Endometrial microvascular endothelial cells (primary cell): ENCODE results near the gene PSMC3IP. TPM values are rescaled to one million over a fixed set of nuclear protein-coding genes. Genes with fewer than 3 reads are reported as not detected.
"Not testable (repeated sequence)": the region's sequence is repeated elsewhere in the genome, so short reads cannot be mapped to it uniquely, and the experiment has no call there.

Source experiments
- in situ Hi-C: cut with HindIII; loops from 2 replicates; pipeline ENCODE4 v1.10.0; 2017; ENCODE audit warnings: low sequenced_read_pairs, low pct_unique_long_range_greater_than_20kb; ENCODE audit errors: inconsistent ontology term
- total RNA-seq: library from RNA; depleted of rRNA; stranded (reverse); fragments of >200 nt; gene quantifications from one replicate; pipeline ENCODE4 v1.2.3, GENCODE V29; 2015; ENCODE audit errors: inconsistent ontology term

The PSMC3IP gene
- total RNA-seq, 1 donor from 2014 or later = 8.5 TPM

DNA sequence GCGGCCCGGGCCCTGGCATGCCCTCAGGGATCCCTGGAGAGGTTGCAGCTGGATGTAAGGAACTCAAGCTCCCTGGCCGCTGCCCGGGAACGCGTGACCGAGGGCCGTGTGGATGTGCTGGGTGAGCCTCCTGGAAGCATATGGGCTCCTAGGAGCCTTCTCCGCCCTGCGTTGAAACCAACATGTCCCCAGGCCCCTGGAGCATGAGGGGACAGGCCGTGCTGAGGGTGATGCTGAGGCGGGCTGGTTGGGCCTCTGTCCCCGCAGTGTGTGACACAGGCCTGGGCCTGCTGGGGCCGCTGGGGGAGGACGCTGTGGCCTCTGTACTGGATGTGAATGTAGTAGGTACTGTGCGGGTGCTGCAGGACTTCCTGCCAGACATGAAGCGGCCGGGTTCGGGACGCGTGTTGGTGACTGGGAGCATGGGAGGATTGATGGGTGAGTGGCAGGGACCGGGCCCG is 30.5 kb downstream of the PSMC3IP start:
- in situ Hi-C loops = no loop called here

DNA sequence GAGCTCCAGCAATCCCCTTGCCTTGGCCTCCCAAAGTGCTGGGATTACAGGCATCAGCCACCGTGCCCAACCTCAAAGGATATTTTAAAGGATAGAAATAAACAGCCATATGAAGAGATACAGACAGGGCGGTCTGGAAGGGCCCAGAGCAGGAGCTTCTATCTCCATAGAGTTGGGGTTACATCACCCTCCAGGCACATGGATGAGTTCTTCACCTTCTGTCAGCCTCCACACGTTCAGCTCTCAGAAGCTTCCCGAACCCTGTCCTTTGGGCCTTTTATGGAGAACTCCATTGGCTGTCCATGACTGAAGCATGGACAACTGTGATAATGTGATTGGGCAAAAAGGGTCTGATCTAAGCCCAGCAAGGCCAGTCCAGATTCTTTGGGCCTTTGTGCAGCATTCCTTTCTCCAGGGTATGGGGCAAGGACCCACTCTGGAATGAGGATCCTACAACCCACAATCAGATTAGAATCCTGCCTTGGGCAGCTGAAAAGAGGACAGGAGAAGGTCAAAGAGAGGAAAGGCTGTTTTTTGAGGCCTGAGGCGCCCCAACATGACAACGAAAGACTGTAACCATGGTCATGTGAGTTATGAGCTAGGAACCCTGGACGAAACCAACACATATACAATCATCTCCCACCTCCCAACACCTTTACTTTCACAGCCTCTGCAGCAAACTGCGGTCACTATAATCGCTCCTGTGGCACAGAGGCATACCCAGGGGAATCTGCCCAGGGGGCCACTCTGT is 31.6 kb downstream of the PSMC3IP start:
- in situ Hi-C loops = not testable (repeated sequence)

DNA sequence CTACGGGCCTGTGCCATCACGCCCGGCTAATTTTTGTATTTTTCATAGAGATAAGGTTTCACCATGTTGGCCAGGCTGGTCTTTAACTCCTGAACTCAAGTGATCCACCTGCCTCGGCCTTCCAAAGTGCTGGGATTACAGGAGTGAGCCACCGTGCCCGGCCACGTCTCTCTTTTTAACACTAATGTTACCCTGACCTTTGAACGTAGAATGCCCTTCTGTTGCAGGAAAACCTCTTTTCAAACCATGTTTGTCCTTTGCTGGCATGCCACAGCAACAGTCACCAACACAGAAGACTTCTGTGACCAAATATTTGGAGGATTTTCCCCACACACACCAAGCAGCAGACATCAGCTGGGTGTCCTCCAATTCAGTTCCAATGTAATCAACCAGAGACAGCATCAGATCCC is 32.6 kb downstream of the PSMC3IP start:
- in situ Hi-C loops = no loop called here

DNA sequence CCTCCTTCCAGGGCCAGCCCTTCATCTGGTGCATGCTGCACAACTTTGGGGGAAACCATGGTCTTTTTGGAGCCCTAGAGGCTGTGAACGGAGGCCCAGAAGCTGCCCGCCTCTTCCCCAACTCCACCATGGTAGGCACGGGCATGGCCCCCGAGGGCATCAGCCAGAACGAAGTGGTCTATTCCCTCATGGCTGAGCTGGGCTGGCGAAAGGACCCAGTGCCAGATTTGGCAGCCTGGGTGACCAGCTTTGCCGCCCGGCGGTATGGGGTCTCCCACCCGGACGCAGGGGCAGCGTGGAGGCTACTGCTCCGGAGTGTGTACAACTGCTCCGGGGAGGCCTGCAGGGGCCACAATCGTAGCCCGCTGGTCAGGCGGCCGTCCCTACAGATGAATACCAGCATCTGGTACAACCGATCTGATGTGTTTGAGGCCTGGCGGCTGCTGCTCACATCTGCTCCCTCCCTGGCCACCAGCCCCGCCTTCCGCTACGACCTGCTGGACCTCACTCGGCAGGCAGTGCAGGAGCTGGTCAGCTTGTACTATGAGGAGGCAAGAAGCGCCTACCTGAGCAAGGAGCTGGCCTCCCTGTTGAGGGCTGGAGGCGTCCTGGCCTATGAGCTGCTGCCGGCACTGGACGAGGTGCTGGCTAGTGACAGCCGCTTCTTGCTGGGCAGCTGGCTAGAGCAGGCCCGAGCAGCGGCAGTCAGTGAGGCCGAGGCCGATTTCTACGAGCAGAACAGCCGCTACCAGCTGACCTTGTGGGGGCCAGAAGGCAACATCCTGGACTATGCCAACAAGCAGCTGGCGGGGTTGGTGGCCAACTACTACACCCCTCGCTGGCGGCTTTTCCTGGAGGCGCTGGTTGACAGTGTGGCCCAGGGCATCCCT is 34.1 kb downstream of the PSMC3IP start:
- in situ Hi-C loops = no loop called here

DNA sequence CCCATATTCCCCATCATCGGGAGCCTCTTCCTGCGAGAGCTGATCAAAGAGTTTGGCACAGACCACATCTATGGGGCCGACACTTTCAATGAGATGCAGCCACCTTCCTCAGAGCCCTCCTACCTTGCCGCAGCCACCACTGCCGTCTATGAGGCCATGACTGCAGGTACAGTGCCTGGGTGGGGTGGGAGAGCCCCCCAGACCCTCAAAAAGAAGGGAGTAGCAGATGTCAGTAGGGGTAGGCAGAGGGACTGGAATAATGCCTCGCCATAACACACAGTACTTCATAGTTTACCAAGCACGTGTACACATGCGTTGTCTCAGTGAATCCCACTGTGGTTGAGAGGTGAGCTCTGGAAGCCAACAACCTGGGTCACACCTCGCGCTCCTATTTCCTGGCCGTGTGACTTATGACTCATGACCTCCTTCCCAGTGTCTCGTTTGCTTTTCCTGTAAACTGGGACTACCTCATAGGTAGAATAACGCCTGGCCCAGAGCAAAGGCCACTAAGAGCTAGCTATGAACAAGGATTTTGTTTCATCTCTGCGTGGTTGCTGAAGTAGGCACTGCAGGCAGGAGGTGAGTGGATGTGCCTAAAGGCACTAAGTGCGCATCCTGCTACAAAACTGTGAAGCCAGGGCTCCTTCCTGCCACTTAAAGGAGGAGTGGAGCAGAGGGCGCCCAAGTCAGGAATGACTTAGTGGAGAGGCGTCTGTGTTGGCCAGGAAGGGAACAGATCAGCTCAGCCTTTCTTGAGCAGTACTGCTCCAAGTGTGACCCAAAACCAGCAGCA is 36.3 kb downstream of the PSMC3IP start:
- in situ Hi-C loops = no loop called here

DNA sequence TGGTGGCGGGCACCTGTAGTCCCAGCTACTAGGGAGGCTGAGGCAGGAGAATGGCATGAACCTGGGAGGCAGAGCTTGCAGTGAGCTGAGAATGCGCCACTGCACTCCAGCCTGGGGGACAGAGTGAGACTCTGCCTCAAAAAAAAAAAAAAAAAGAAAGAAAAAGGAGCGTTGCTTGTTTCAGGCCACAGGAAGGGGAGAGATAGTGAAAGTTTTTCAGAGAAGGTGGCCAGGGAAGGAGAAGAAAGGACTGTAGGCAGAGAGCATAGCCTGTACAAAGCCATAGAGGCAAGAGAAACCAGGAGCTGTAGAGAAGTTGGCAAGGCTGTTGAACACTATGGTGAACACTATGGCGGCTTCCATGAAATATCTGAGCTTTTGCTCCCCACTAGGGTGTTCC is 37.0 kb downstream of the PSMC3IP start:
- in situ Hi-C loops = not testable (repeated sequence)

DNA sequence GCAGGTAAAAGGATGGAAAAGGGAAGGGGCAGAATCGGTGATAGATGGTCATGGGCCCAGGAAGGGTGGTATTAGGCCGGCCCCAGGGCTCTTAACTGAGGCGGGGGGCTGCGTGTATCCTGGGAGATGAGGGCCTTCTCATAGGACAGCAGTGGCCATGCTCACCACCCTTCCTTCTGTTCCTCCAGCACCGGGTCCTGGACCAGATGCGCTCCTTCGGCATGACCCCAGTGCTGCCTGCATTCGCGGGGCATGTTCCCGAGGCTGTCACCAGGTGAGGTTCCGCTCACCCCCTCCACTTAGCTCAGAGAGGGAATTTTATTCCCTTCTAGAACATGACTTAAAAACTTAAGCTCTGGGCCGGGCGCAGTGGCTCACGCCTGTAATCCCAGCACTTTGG is 39.0 kb downstream of the PSMC3IP start:
- in situ Hi-C loops = no loop called here

DNA sequence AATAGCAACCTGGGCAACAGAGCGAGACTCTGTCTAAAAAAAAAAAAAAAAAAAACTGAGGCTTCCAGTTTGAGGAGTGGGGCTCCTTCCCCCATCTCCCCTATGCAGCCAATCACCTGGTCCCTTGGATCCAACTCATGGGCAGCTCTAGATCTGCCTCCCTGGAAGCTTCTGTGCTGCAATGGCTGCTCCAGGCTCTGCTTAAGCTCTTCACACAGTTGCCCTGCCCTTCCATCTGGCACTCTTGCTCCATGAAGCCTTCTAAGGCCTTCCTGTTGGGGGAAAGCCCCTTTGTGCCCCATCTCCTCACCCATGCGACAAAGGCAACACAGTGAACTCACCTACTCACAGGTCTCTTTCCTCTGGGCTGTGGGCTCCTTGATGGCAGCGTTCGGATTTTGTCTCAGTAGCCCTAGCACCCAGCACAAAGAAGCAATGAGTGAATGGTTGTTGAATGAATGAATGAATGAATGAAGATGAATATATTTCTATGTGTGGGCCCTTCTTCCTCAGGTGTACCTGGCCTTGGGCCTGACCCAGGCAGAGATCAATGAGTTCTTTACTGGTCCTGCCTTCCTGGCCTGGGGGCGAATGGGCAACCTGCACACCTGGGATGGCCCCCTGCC is 39.6 kb downstream of the PSMC3IP start:
- in situ Hi-C loops = no loop called here

DNA sequence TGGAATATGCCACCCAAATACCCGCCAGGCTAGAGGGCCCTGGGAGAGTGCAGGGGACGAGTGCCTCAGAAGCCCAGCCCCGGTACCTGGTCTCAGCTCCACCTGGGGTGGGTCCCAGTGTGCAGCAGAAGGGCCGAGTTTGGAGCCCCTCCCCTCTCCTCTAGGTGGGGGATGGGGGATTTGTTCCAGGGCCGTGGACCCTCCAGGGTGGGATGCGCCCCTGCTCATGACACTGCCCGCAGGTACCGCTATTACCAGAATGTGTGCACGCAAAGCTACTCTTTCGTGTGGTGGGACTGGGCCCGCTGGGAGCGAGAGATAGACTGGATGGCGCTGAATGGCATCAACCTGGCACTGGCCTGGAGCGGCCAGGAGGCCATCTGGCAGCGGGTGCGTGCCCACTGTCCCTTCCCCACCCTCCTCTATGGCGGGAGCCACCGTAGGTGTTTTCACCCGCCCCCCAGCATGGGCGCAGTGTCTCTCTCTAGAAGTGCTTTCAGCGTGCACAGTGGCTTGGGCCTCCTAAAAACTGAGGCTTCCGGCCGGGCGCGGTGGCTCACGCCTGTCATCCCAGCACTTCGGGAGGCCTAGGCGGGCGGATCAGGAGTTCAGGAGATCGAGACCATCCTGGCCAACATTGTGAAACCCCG is 40.2 kb downstream of the PSMC3IP start:
- in situ Hi-C loops = no loop called here

DNA sequence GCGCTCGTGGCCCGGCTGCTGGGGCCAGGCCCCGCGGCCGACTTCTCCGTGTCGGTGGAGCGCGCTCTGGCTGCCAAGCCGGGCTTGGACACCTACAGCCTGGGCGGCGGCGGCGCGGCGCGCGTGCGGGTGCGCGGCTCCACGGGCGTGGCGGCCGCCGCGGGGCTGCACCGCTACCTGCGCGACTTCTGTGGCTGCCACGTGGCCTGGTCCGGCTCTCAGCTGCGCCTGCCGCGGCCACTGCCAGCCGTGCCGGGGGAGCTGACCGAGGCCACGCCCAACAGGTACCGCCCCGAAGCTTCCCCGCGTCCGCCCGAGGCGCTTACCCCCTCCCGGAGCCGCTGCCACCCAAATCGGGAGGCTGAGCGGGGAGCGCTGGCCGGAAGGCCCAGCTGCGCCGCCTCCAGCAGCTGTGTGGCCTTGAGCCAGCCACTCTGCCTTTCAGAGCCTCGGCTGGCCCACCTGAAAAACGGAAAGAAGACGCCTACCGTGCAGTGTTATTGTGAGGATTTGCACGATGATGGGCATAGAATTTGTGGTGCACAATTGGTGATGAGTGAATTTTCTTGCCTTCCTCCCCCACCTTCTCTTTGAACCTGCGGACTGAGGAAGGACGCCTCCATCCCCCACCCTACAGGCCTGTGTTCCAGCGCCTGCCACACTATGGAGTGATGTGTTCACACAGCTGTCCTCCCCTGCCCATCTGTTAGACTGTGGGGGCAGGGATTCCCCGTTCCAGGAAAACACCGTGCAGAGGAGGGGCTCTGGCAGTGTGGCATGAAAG is 41.0 kb downstream of the PSMC3IP start:
- in situ Hi-C loops = no loop called here

DNA sequence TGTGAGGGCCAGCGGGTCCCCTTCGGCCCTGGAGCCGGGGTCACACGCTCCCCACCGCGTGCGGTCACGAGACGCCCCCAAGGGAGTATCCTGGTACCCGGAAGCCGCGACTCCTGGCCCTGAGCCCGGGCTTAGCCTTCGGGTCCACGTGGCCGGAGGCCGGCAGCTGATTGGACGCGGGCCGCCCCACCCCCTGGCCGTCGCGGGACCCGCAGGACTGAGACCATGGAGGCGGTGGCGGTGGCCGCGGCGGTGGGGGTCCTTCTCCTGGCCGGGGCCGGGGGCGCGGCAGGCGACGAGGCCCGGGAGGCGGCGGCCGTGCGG is 41.5 kb downstream of the PSMC3IP start, which contains the start of gene NAGLU:
Gene NAGLU, plus strand, starts transcription at position 194 of the 324 bp plus-strand sequence. Its CDS starts 32 bp downstream, at position 226.
- in situ Hi-C loops = no loop called here

DNA sequence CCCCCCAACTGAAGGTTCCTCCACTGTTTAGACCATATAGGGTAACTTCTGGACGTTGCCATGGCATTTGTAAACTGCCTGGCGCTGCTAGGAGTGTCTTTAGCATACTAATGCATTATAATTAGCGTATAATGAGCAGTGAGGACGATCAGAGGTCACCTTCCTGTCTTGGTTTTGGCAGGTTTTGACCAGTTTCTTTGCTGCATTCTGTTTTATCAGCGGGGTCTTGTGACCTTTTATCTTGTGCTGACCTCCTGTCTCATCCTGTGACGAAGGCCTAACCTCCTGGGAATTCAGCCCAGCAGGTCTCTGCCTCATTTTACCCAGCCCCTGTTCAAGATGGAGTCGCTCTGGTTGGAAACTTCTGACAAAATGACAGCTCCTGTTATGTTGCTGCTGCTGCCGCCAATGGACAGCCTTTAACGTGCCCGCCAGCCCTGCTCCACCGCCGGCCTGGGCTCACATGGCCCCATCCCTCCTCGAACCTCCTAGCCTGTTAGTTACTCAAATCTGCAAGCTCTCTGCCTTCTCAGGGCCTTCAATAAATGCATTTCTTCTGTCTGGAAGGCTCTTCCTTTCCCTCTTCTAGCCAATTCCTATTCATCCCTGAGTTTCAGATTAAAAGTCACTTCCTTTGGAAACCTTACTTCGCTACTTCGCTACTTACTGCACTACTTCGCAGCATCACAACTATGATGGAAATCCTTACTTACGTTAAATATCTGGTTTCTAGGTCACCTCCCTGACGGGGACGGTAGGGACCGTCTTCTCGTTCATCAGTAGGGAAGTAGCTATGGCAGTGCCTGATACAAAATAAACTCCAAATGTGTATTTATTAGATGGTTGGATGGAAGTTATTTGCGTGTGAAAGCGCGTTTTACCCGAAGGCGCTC is 42.1 kb downstream of the PSMC3IP start:
- in situ Hi-C loops = no loop called here

DNA sequence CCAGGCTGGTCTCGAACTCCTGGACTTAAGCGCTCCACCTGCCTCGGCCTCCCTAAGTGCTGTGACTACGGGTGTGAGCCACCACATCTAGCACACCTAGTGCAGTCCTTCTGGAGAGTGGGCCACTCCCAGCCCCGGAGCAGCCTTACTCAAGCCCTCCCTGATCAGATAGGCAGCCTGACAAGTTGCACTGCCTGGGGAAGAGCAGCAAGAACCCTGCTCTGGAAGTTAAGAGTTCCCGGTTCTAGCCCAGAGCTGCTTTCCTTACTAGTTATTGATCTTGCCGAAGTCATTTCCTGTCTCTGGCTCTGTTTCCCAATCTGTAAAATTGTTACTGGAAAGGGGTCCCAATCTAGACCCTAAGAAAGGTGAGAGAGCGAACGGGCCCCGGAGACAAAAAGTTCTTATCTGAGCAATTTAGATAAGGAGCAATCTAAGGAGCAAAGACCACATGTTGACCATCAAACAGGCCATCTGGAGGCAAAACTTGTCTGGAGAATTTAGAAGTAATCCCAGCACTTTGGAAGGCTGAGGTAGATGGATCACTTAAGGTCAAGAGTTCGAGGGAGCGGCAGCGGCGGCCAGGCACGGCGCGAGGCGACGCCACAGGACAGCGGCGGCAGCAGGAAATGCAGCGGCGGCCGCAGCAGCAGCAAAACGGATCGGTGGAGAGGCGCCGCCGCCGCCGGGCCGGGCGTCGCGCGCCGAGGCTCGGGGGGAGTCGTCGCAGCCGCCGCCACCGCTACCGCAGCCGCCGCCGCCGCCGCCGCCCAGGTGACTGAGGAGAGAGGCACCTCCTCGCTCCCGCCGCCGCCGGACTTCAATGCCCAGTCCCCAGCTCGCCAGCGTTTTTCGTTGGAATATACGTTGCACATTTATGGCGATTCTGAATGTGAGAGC is 45.8 kb downstream of the PSMC3IP start:
- in situ Hi-C loops = no loop called here

DNA sequence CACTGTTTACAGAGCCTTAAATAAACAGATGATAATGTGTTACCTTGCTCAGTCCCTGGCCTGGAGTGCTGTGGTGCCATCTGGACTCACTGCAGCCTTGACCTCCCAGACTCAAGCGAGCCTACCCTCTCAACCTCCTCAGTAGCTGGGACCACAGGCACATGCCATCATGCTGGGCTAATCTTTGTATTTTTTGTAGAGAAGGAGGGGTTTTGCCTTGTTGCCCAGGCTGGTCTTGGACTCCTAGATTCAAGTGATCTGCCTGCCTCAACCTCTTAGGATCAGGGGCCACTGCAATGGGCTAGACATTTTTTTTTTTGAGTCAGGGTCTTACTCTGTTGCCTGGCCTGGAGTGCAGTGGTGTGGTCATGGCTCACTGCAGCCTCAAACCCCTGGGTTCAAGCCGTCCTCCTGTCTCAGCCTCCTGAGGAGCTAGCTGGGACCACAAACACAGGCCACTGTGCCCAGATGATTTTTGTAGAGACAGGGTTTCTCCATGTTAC is 46.5 kb downstream of the PSMC3IP start:
- in situ Hi-C loops = no loop called here

DNA sequence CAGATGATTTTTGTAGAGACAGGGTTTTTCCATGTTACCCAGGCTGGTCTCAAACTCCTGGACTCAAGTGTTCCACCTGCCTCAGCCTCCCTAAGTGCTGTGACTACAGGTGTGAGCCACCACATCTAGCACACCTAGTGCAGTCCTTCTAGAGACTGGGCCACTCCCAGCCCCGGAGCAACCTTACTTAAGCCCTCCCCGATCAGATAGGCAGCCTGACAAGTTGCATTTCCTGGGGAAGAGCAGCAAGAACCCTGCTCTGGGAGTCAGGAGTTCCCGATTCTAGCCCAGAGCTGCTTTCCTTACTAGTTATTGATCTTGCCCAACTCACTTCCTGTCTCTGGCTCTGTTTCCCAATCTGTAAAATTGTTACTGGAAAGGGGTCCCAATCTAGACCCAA is 48.5 kb downstream of the PSMC3IP start:
- in situ Hi-C loops = no loop called here

DNA sequence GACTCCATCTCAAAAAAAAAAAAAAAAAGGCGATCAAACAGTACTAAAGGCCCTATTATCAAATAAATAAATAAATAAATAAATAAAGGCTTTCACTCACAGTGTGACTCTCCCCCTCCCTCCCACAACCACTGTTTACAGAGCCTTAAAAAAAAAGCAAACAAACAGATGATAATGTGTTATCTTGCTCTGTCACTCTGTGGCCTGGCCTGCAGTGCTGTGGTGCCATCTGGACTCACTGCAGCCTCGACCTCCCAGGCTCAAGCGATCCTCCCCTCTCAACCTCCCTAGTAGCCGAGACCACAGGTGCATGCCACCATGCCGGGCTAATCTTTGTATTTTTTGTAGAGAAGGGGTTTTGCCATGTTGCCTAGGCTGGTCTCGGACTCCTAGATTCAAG is 49.6 kb downstream of the PSMC3IP start:
- in situ Hi-C loops = no loop called here
